Cerebellar nuclear complex (tissue), 1 donor: ENCODE results near the gene NOTCH3.

Experiments
- DNase-seq, 2 experiments: peaks; one replicate each; lab custom pipeline; 2025; lab: John Stamatoyannopoulos, UW

Gene NOTCH3

GRCh38 chr19:15123031-15123890, 77.5 kb downstream of the NOTCH3 start:
- DNase-seq: no peak

- no peak for DNase-seq
Observed at GRCh38 chr19:15122331-15123030, 78.3 kb downstream of the NOTCH3 start.

GRCh38 chr19:15120135-15121026, 80.4 kb downstream of the NOTCH3 start:
- DNase-seq: no peak

GRCh38 chr19:15118789-15119494, 81.9 kb downstream of the NOTCH3 start:
- no peak for DNase-seq

- DNase-seq: no peak
Observed at GRCh38 chr19:15118248-15118647, 82.5 kb downstream of the NOTCH3 start.

- DNase-seq: no peak
Observed at GRCh38 chr19:15116856-15117255, 83.9 kb downstream of the NOTCH3 start.

- DNase-seq: no peak
Observed at GRCh38 chr19:15115762-15116615, 84.8 kb downstream of the NOTCH3 start.

- DNase-seq: no peak
Observed at GRCh38 chr19:15115080-15115479, 85.7 kb downstream of the NOTCH3 start.

GRCh38 chr19:15114153-15114540, 86.6 kb downstream of the NOTCH3 start:
- DNase-seq: no peak

GRCh38 chr19:15113245-15114152, 87.3 kb downstream of the NOTCH3 start:
- no peak for DNase-seq

- no peak for DNase-seq
Observed at GRCh38 chr19:15112385-15112784, 88.4 kb downstream of the NOTCH3 start.

GRCh38 chr19:15111758-15112157, 89.0 kb downstream of the NOTCH3 start:
- DNase-seq: no peak

GRCh38 chr19:15110418-15110815, 90.4 kb downstream of the NOTCH3 start:
- DNase-seq: no peak

GRCh38 chr19:15109768-15110417, 90.9 kb downstream of the NOTCH3 start:
- no peak for DNase-seq
